K562 (cell line): Measurements from ENCODE around the gene NEB. TPM values are rescaled to one million over a fixed set of nuclear protein-coding genes. Genes with fewer than 3 reads are reported as not detected.

Experiments
- ATAC-seq: fragments of 200-7000 bp; cut with Tn5 transposase; 3 replicates; pipeline ENCODE4 v1.9.1; 2020; ENCODE audit warnings: moderate library complexity
- BruUV-seq: library from RNA; stranded (reverse); fragments of 400-500 nt; replicated peaks from 2 replicates; lab custom pipeline; 2021; lab: Mats Ljungman, UMichigan
- CTCF ChIA-PET: fragments of 300-600 bp; formaldehyde crosslinking; extraction: SDS; loops from one replicate; lab custom pipeline; 2021; ENCODE audit warnings: low intra/inter-chr PET ratio; lab: Yijun Ruan, JAX
- POLR2A ChIA-PET: fragments of 300-600, 350-650 bp; sonication (Branson Sonifier 250); formaldehyde crosslinking; extraction: SDS; loops from one replicate; lab custom pipeline; 2021; ENCODE audit warnings: antibody characterized with exemption, inconsistent platforms; lab: Yijun Ruan, JAX
- DNase-seq, 4 experiments: peaks; one replicate each; pipeline versions ENCODE4 v3.0.0 to v3.0.0-alpha.2; 2011 to 2018; ENCODE audit warnings: low spot score in 3 of 4, mixed read lengths in 3 of 4; ENCODE audit errors: extremely low read depth in 1 of 4
- FAIRE-seq: peaks from 2 replicates; lab custom pipeline; 2011; peaks lifted over from hg19 to GRCh38; lab: Jason Lieb, UNC
- H2AFZ ChIP-seq: 2 replicates; pipeline ENCODE4 v1.6.0; 2011; ENCODE audit warnings: low read depth, low read length, control low read depth, inconsistent platforms
- H3K27ac ChIP-seq: fragments of 200-600 bp; 3 replicates; pipeline ENCODE4 v1.8.0; 2011; ENCODE audit warnings: low read depth, mild to moderate bottlenecking, control low read depth, inconsistent platforms, low read length, moderate library complexity, mixed read lengths; ENCODE audit errors: extremely low read depth
- H3K27me3 ChIP-seq, 2 experiments: fragments of 300-600 bp in 1 of 2; 2 replicates in 1 of 2; 3 replicates in 1 of 2; pipeline versions ENCODE4 v1.6.0 to v1.8.0; 2011; ENCODE audit warnings: inconsistent platforms in 2 of 2, low read length in 2 of 2, mild to moderate bottlenecking in 1 of 2, mixed read lengths in 1 of 2, moderate library complexity in 1 of 2; ENCODE audit not compliant: control insufficient read depth in 2 of 2, insufficient read depth in 2 of 2
- H3K36me3 ChIP-seq: fragments of 300-600 bp; 3 replicates; pipeline ENCODE4 v1.8.0; 2011; ENCODE audit warnings: mild to moderate bottlenecking, low read length, inconsistent platforms; ENCODE audit not compliant: control insufficient read depth, insufficient read depth
- H3K4me1 ChIP-seq, 2 experiments: fragments of 200-600 bp in 1 of 2; replicated peaks in 1 of 2; 2 replicates in 1 of 2; 3 replicates in 1 of 2; pipeline versions ENCODE4 v1.5.1 to v1.8.0; 2011; ENCODE audit warnings: inconsistent platforms in 2 of 2, low read length in 2 of 2, mild to moderate bottlenecking in 1 of 2, mixed read lengths in 1 of 2, moderate library complexity in 1 of 2; ENCODE audit not compliant: control insufficient read depth in 2 of 2, insufficient read depth in 2 of 2
- H3K4me2 ChIP-seq: 2 replicates; pipeline ENCODE4 v1.6.1; 2011; ENCODE audit warnings: low read length, control low read depth, inconsistent platforms, mixed read lengths; ENCODE audit not compliant: insufficient read depth
- H3K4me3 ChIP-seq: fragments of 200-600 bp; sonication (generic), shearing (Covaris generic); 2 replicates; pipeline ENCODE4 v1.5.1; 2016; ENCODE audit warnings: control low read depth, inconsistent platforms
- H3K79me2 ChIP-seq: fragments of 200-600 bp; 3 replicates; pipeline ENCODE4 v1.8.0; 2011; ENCODE audit warnings: low read length, inconsistent platforms; ENCODE audit not compliant: control insufficient read depth, insufficient read depth
- H3K9ac ChIP-seq, 2 experiments: 2 replicates each; pipeline versions ENCODE4 v1.6.0 to v1.6.1; 2011; ENCODE audit warnings: low read depth in 2 of 2, low read length in 2 of 2, control low read depth in 1 of 2, inconsistent platforms in 1 of 2, mild to moderate bottlenecking in 1 of 2, mixed read lengths in 1 of 2; ENCODE audit not compliant: insufficient read depth in 1 of 2
- H3K9me1 ChIP-seq: one replicate; pipeline ENCODE4 v1.6.0; 2011; ENCODE audit warnings: inconsistent platforms, mild to moderate bottlenecking, low read length, moderate library complexity; ENCODE audit not compliant: control insufficient read depth, insufficient read depth
- H3K9me3 ChIP-seq: replicated peaks from 2 replicates; pipeline ENCODE4 v1.5.1; 2011; ENCODE audit warnings: low read depth, low read length, inconsistent platforms; ENCODE audit not compliant: control insufficient read depth, insufficient read depth
- H4K20me1 ChIP-seq: replicated peaks from 2 replicates; pipeline ENCODE4 v1.6.1; 2011; ENCODE audit warnings: low read length, inconsistent platforms, mixed read lengths; ENCODE audit not compliant: control insufficient read depth, insufficient read depth
- NFXL1 ChIP-seq: fragments of 450-650 bp; formaldehyde crosslinking; IDR thresholded peaks from 2 replicates; pipeline ENCODE4 v1.4.0; 2021; ENCODE audit warnings: mild to moderate bottlenecking
- PRDM10 ChIP-seq: fragments of 450-650 bp; IDR thresholded peaks from 2 replicates; pipeline ENCODE4 v1.6.1; 2018; ENCODE audit not compliant: partially characterized antibody
- WGBS: fragments of 100-300 bp; shearing (Covaris generic); methylation state at CpG from one replicate; pipeline ENCODE4 v1.1.6; 2016; ENCODE audit warnings: low coverage, mixed read lengths; ENCODE audit not compliant: insufficient coverage; ENCODE audit errors: missing lambda C conversion rate; 5-methylcytosine and 5-hydroxymethylcytosine counted together
- in situ Hi-C: fragments of 300-500 bp; cut with MboI; formaldehyde crosslinking; loops from 4 replicates; pipeline ENCODE4 v1.15.0; 2018; ENCODE audit warnings: inconsistent platforms, mixed read lengths
- intact Hi-C: fragments of 100-400 bp; cut with micrococcal nuclease; formaldehyde crosslinking; loops from 2 replicates; pipeline ENCODE4 v1.14.2; 2022
- polyA plus RNA-seq, 8 experiments: library from polyadenylated mRNA; depleted of rRNA in 4 of 8; stranded (reverse) in 5 of 8; unstranded in 3 of 8; fragments of >200 nt; fragmentation: Nextera tagmentation in 2 of 8; fragmentation: Illumina TruSeq in 1 of 8; extraction: Ambion mirVana in 2 of 8; extraction: Trizol in 1 of 8; gene quantifications; 2 replicates each; pipeline versions ENCODE4 v1.2.1 to v1.2.3, GENCODE V29; 2011 to 2014; ENCODE audit warnings: inconsistent platforms in 1 of 8, missing spikeins in 1 of 8
- total RNA-seq, 7 experiments: library from RNA; depleted of rRNA in 6 of 7; stranded (reverse); fragments of >200 nt in 6 of 7; fragmentation: Illumina TruSeq in 2 of 7; extraction: Trizol in 2 of 7; gene quantifications; 2 replicates each; pipeline versions ENCODE4 v1.2.1 to v1.2.3, GENCODE V29; 2011 to 2021; ENCODE audit warnings: low replicate concordance in 1 of 7

NEB gene
- total and polyA plus RNA-seq, 9 of the 15 experiments (the other 6 are each of a cell fraction or from before 2014, with no cell fraction given), result 1.7 to 3.8 (median 2.9) TPM

- no TSS peak for BruUV-seq
- Histone ChIP-seq H3K4me2 (no peak overlapping the region), H3K4me3 (no peak overlapping the region), H2AFZ (no peak overlapping the region), H3K36me3 (no peaks in the 10 kb centered on the region), H3K9me3 (no peaks in the 10 kb centered on the region), H3K79me2 (no peaks in the 10 kb centered on the region), H3K27me3 (no peaks in the 10 kb centered on the region), H3K4me1 (peaks cover 0 to 7% of the 10 kb centered on the region in 2 experiments; a peak in 3 of 5 replicates), H3K9me1 (no peaks in the 10 kb centered on the region), H3K9ac (no peak overlapping the region), H4K20me1 (no peaks in the 10 kb centered on the region)
- in situ Hi-C loops, result no loop called here
- DNase-seq (no peak), FAIRE-seq (no peak)
- intact Hi-C loops, result no loop called here
- POLR2A ChIA-PET, result no interaction called here
- TF ChIP-seq NFXL1 (CRISPR knock-in tag), result no peak
- TF ChIP-seq PRDM10, result no peak
- TF ChIP-seq, all 486 proteins: peak for 0
- no peak overlapping the region for H3K27ac ChIP-seq
- no peak for ATAC-seq
- WGBS, result 10% methylated on average over 1 of the region's 1 CpG
- CTCF ChIA-PET, result no interaction called here
Measured at GRCh38 chr2:151664520-151664919, 69.8 kb downstream of the NEB start.
